SK-N-SH treated with all-trans-retinoic acid at 6 μM for 48 hours (cell line): ENCODE data around the gene EML5.

ENCODE experiments used
- ATAC-seq: fragments of 200-7000 bp; cut with Tn5 transposase; 3 replicates; pipeline ENCODE4 v1.9.1; 2020; ENCODE audit warnings: mild to moderate bottlenecking, moderate library complexity
- ARNTL ChIP-seq: fragments of 450-650 bp; formaldehyde crosslinking; IDR thresholded peaks from 2 replicates; pipeline ENCODE4 v1.5.0; 2020; ENCODE audit warnings: low read depth, mild to moderate bottlenecking, moderate library complexity, borderline replicate concordance
- BACH2 ChIP-seq: fragments of 250-450 bp; sonication (Bioruptor Pico); IDR thresholded peaks from 2 replicates; pipeline ENCODE4 v1.9.0; 2021; ENCODE audit warnings: mild to moderate bottlenecking, borderline replicate concordance
- CREB5 ChIP-seq: fragments of 250-450 bp; sonication (Bioruptor Pico); IDR thresholded peaks from 2 replicates; pipeline ENCODE4 v1.5.1; 2020; ENCODE audit warnings: low read depth, mild to moderate bottlenecking, moderate library complexity
- CSDC2 ChIP-seq: fragments of 250-450 bp; sonication (Bioruptor Pico); IDR thresholded peaks from 2 replicates; pipeline ENCODE4 v1.5.0; 2020; ENCODE audit warnings: mild to moderate bottlenecking, moderate library complexity
- CSRNP3 ChIP-seq: fragments of 250-450 bp; sonication (Bioruptor Pico); IDR thresholded peaks from 2 replicates; pipeline ENCODE4 v1.5.1; 2021; ENCODE audit warnings: mild to moderate bottlenecking, moderate library complexity
- ESRRG ChIP-seq: fragments of 250-450 bp; sonication (Bioruptor Pico); IDR thresholded peaks from 2 replicates; pipeline ENCODE4 v1.6.1; 2021; ENCODE audit warnings: mild to moderate bottlenecking
- GLIS3 ChIP-seq: fragments of 250-450 bp; sonication (Bioruptor Pico); IDR thresholded peaks from 2 replicates; pipeline ENCODE4 v1.5.0; 2020; ENCODE audit warnings: mild to moderate bottlenecking, moderate library complexity
- ISL1 ChIP-seq: fragments of 250-450 bp; sonication (Bioruptor Pico); IDR thresholded peaks from 2 replicates; pipeline ENCODE4 v2.1.2; 2022; ENCODE audit warnings: mild to moderate bottlenecking, moderate library complexity
- OSR1 ChIP-seq: fragments of 250-450 bp; sonication (Bioruptor Pico); IDR thresholded peaks from 2 replicates; pipeline ENCODE4 v1.8.0; 2022; ENCODE audit warnings: moderate library complexity, mild to moderate bottlenecking, inconsistent platforms
- PATZ1 ChIP-seq: fragments of 250-450 bp; sonication (Bioruptor Pico); IDR thresholded peaks from 2 replicates; pipeline ENCODE4 v1.8.0; 2020; ENCODE audit warnings: mild to moderate bottlenecking, moderate library complexity, borderline replicate concordance
- POU6F1 ChIP-seq: fragments of 250-450 bp; sonication (Bioruptor Pico); IDR thresholded peaks from 2 replicates; pipeline ENCODE4 v1.8.0; 2021; ENCODE audit warnings: low read depth, mild to moderate bottlenecking, moderate library complexity, borderline replicate concordance
- PPARA ChIP-seq: fragments of 250-450 bp; sonication (Bioruptor Pico); IDR thresholded peaks from 2 replicates; pipeline ENCODE4 v1.5.0; 2020; ENCODE audit warnings: mild to moderate bottlenecking, borderline replicate concordance
- RARB ChIP-seq: fragments of 250-450 bp; sonication (Bioruptor Pico); IDR thresholded peaks from 2 replicates; pipeline ENCODE4 v1.8.0; 2021; ENCODE audit warnings: mild to moderate bottlenecking, moderate library complexity
- TCF4 ChIP-seq: fragments of 250-450 bp; sonication (Bioruptor Pico); IDR thresholded peaks from 2 replicates; pipeline ENCODE4 v1.8.0; 2021; ENCODE audit warnings: mild to moderate bottlenecking, moderate library complexity, borderline replicate concordance
- TOX ChIP-seq: fragments of 250-450 bp; sonication (Bioruptor Pico); IDR thresholded peaks from 2 replicates; pipeline ENCODE4 v1.8.0; 2021; ENCODE audit warnings: mild to moderate bottlenecking, moderate library complexity, borderline replicate concordance
- TSHZ2 ChIP-seq: fragments of 250-450 bp; sonication (Bioruptor Pico); IDR thresholded peaks from 2 replicates; pipeline ENCODE4 v1.5.0; 2020; ENCODE audit warnings: mild to moderate bottlenecking, moderate library complexity
- ZC3H10 ChIP-seq: fragments of 250-450 bp; sonication (Bioruptor Pico); IDR thresholded peaks from 2 replicates; pipeline ENCODE4 v1.5.1; 2021; ENCODE audit warnings: mild to moderate bottlenecking, moderate library complexity
- ZFP3 ChIP-seq: fragments of 250-450 bp; sonication (Bioruptor Pico); IDR thresholded peaks from 2 replicates; pipeline ENCODE4 v1.5.0; 2020; ENCODE audit warnings: mild to moderate bottlenecking, moderate library complexity
- ZFP30 ChIP-seq: fragments of 450-650 bp; formaldehyde crosslinking; IDR thresholded peaks from 2 replicates; pipeline ENCODE4 v1.5.0; 2022; ENCODE audit warnings: mild to moderate bottlenecking, moderate library complexity
- ZNF565 ChIP-seq: fragments of 450-650 bp; formaldehyde crosslinking; conservative IDR thresholded peaks from 2 replicates; pipeline ENCODE4 v1.5.0; 2020; ENCODE audit warnings: low read depth, mild to moderate bottlenecking, moderate library complexity
- ZNF70 ChIP-seq: fragments of 450-650 bp; formaldehyde crosslinking; IDR thresholded peaks from 2 replicates; pipeline ENCODE4 v1.5.0; 2020; ENCODE audit warnings: mild to moderate bottlenecking, moderate library complexity
- ZNF8 ChIP-seq: fragments of 450-650 bp; formaldehyde crosslinking; IDR thresholded peaks from 2 replicates; pipeline ENCODE4 v1.5.0; 2020; ENCODE audit warnings: mild to moderate bottlenecking, moderate library complexity

The EML5 gene

GRCh38 chr14:88605594-88605993 is 187.2 kb downstream of the EML5 start:
- TF ChIP-seq CREB5 (CRISPR knock-in tag) (no peak), TCF4 (CRISPR knock-in tag) (no peak), OSR1 (CRISPR knock-in tag) (no peak), ZC3H10 (CRISPR knock-in tag) (no peak), ESRRG (no peak), RARB (CRISPR knock-in tag) (no peak), ARNTL (CRISPR knock-in tag) (no peak), ZNF8 (no peak), ZNF565 (no peak), ZFP30 (CRISPR knock-in tag) (no peak), TOX (CRISPR knock-in tag) (no peak)
- ATAC-seq: no peak

- TF ChIP-seq PATZ1 (CRISPR knock-in tag): no peak
- no peak for TF ChIP-seq GLIS3 (CRISPR knock-in tag)
- no peak for TF ChIP-seq CSRNP3 (CRISPR knock-in tag)
- no peak for TF ChIP-seq TCF4 (CRISPR knock-in tag)
- TF ChIP-seq PPARA (CRISPR knock-in tag): no peak
- no peak for TF ChIP-seq CSDC2 (CRISPR knock-in tag)
- TF ChIP-seq ZNF70 (CRISPR knock-in tag): no peak
- no peak for TF ChIP-seq CREB5 (CRISPR knock-in tag)
- TF ChIP-seq ZC3H10 (CRISPR knock-in tag): no peak
- no peak for TF ChIP-seq ZFP3
- TF ChIP-seq TOX (CRISPR knock-in tag): no peak
- no peak for TF ChIP-seq ZNF8
- TF ChIP-seq ESRRG: no peak
- TF ChIP-seq OSR1 (CRISPR knock-in tag): no peak
- no peak for TF ChIP-seq ISL1 (CRISPR knock-in tag)
- TF ChIP-seq ZNF565: no peak
- no peak for TF ChIP-seq RARB (CRISPR knock-in tag)
- no peak for TF ChIP-seq BACH2 (CRISPR knock-in tag)
- TF ChIP-seq POU6F1 (CRISPR knock-in tag): no peak
- TF ChIP-seq TSHZ2 (CRISPR knock-in tag): no peak
- ATAC-seq: no peak
These were observed 188.5 kb downstream of the EML5 start for GRCh38 chr14:88604212-88604611.
